HEK293 (cell line): ENCODE data around the gene ANTKMT.

Experiments
- CTCF ChIA-PET: fragments of 350-600 bp; formaldehyde crosslinking; extraction: SDS; loops from one replicate; lab custom pipeline; 2021; ENCODE audit warnings: antibody characterized with exemption; lab: Yijun Ruan, JAX
- POLR2A ChIA-PET: fragments of 300-600 bp; formaldehyde crosslinking; extraction: SDS; loops from one replicate; lab custom pipeline; 2020; ENCODE audit warnings: antibody characterized with exemption, inconsistent platforms; lab: Yijun Ruan, JAX
- H3K27ac ChIP-seq: fragments of 200-500 bp; sonication (Bioruptor generic); 2 replicates; pipeline ENCODE4 v1.5.1; 2014; ENCODE audit warnings: low read depth, low read length, control low read depth, inconsistent platforms; ENCODE audit errors: extremely low read depth
- H3K36me3 ChIP-seq, 2 experiments: fragments of 200-500 bp in 1 of 2; sonication (Bioruptor generic) in 1 of 2; 1 replicate in 1 of 2; 2 replicates in 1 of 2; pipeline ENCODE4 v1.5.1; 2014 to 2017; ENCODE audit warnings: inconsistent platforms in 2 of 2, low read length in 2 of 2; ENCODE audit not compliant: control insufficient read depth in 2 of 2, insufficient read depth in 1 of 2
- H3K4me1 ChIP-seq: fragments of 200-500 bp; sonication (Bioruptor generic); 2 replicates; pipeline ENCODE4 v1.5.1; 2014; ENCODE audit warnings: mild to moderate bottlenecking, low read length, inconsistent platforms; ENCODE audit not compliant: control insufficient read depth, insufficient read depth
- H3K4me3 ChIP-seq: 2 replicates; pipeline ENCODE4 v1.5.1; 2011; ENCODE audit warnings: low read depth, mild to moderate bottlenecking, control low read depth, low read length, moderate library complexity
- H3K9me3 ChIP-seq: fragments of 200-500 bp; sonication (Bioruptor generic); 2 replicates; pipeline ENCODE4 v1.5.1; 2014; ENCODE audit warnings: low read depth, low read length, inconsistent platforms; ENCODE audit not compliant: control insufficient read depth, insufficient read depth
- CTCF ChIP-seq: fragments of 450-650 bp; formaldehyde crosslinking; IDR thresholded peaks from 2 replicates; pipeline ENCODE4 v1.5.1; 2016; ENCODE audit warnings: missing biosample characterization, missing genetic modification characterization
- EGR2 ChIP-seq: fragments of 450-650 bp; formaldehyde crosslinking; IDR thresholded peaks from 2 replicates; pipeline ENCODE4 v1.5.1; 2016; ENCODE audit warnings: low read depth, missing biosample characterization, missing genetic modification characterization
- FEZF1 ChIP-seq: fragments of 450-650 bp; formaldehyde crosslinking; IDR thresholded peaks from 2 replicates; pipeline ENCODE4 v1.5.1; 2016; ENCODE audit warnings: missing biosample characterization, missing genetic modification characterization
- ZFP69B ChIP-seq: fragments of 450-650 bp; formaldehyde crosslinking; IDR thresholded peaks from 2 replicates; pipeline ENCODE4 v1.5.1; 2016; ENCODE audit warnings: missing biosample characterization, missing genetic modification characterization
- ZNF175 ChIP-seq: fragments of 450-650 bp; formaldehyde crosslinking; IDR thresholded peaks from 2 replicates; pipeline ENCODE4 v1.5.1; 2016; ENCODE audit warnings: missing biosample characterization, missing genetic modification characterization
- ZNF362 ChIP-seq: fragments of 450-650 bp; formaldehyde crosslinking; IDR thresholded peaks from 2 replicates; pipeline ENCODE4 v1.5.1; 2016; ENCODE audit warnings: missing biosample characterization, missing genetic modification characterization
- ZNF623 ChIP-seq: fragments of 450-650 bp; formaldehyde crosslinking; IDR thresholded peaks from 2 replicates; pipeline ENCODE4 v1.5.1; 2016; ENCODE audit warnings: missing biosample characterization, missing genetic modification characterization
- ZSCAN5A ChIP-seq: fragments of 450-650 bp; formaldehyde crosslinking; IDR thresholded peaks from 2 replicates; pipeline ENCODE4 v1.5.1; 2016; ENCODE audit warnings: missing biosample characterization, missing genetic modification characterization

Gene ANTKMT

GRCh38 chr16:732936-733335, 12.0 kb downstream of the ANTKMT start:
- no peak for TF ChIP-seq ZNF175
- no peak for TF ChIP-seq ZNF623 (tag by site-specific recombination)
- 0 out of 2 replicates have a peak, but pooled peaks have one; percentile 25 for TF ChIP-seq CTCF (tag by site-specific recombination)
- ChIA-PET CTCF (interaction anchor here (1.0 to 1.6 kb wide), 5 partner anchors 8 to 21 kb away, joined by 3 to 6 read pairs (median 5); partner anchors contain the start of genes ANTKMT and CIAO3), POLR2A (no interaction called here)
- Histone ChIP-seq H3K27ac (no peak overlapping the region), H3K9me3 (no peaks in the 10 kb centered on the region), H3K4me3 (no peak overlapping the region), H3K4me1 (no peaks in the 10 kb centered on the region), H3K36me3 (peaks cover 3 to 68% of the 10 kb centered on the region in 2 experiments; a peak in 2 of 3 replicates)

GRCh38 chr16:733382-734207, 12.6 kb downstream of the ANTKMT start:
- H3K4me1 ChIP-seq, result no peaks in the 10 kb centered on the region
- H3K36me3 ChIP-seq, result peaks cover 4 to 70% of the 10 kb centered on the region in 2 experiments; a peak in 2 of 3 replicates
- no peak overlapping the region for H3K4me3 ChIP-seq
- H3K27ac ChIP-seq, result no peak overlapping the region
- TF ChIP-seq ZSCAN5A (tag by site-specific recombination) (no peak), CTCF (tag by site-specific recombination) (peak; percentile 50)
- no peaks in the 10 kb centered on the region for H3K9me3 ChIP-seq
- CTCF ChIA-PET, result interaction anchor here (0.6 to 2.9 kb wide), 4 partner anchors 16 to 342 kb away, joined by 3 to 10 read pairs (median 4); no protein-coding TSS in a partner anchor
- POLR2A ChIA-PET, result no interaction called here

- ChIA-PET CTCF (interaction anchor here (0.6 to 2.9 kb wide), 3 partner anchors 22 to 343 kb away, joined by 3 to 10 read pairs (median 3); no protein-coding TSS in a partner anchor), POLR2A (no interaction called here)
- H3K4me1 ChIP-seq, result no peaks in the 10 kb centered on the region
- H3K36me3 ChIP-seq, result peaks cover 6 to 73% of the 10 kb centered on the region in 2 experiments; a peak in 2 of 3 replicates
- TF ChIP-seq FEZF1, result no peak
- TF ChIP-seq ZFP69B, result no peak
- peak; percentile 47; the same call in 1 of the 2 replicates for TF ChIP-seq EGR2 (tag by site-specific recombination)
- TF ChIP-seq ZNF362 (tag by site-specific recombination), result no peak
- no peak overlapping the region for H3K27ac ChIP-seq
- H3K4me3 ChIP-seq, result no peak overlapping the region
- no peaks in the 10 kb centered on the region for H3K9me3 ChIP-seq
Observed at GRCh38 chr16:734208-734980, 13.4 kb downstream of the ANTKMT start.
